HG02798 (cell line): Measurements from ENCODE around the gene TUBA1C.

ENCODE experiments used
- ATAC-seq: cut with Tn5 transposase; IDR thresholded peaks from one replicate; pipeline ENCODE4 v1.9.1; 2021; ENCODE audit warnings: mild to moderate bottlenecking; ENCODE audit not compliant: unreplicated experiment, poor library complexity

Gene TUBA1C

GRCh38 chr12:49264873-49265792 is at the start of gene TUBA1C:
Gene TUBA1C, plus strand, starts transcription at chr12:49265082. Its CDS starts 100 bp downstream, at chr12:49265182.
- ATAC-seq = peak; percentile 87

- no peak for ATAC-seq
Measured at GRCh38 chr12:49219417-49220026, 45.4 kb upstream of the TUBA1C start.

DNA sequence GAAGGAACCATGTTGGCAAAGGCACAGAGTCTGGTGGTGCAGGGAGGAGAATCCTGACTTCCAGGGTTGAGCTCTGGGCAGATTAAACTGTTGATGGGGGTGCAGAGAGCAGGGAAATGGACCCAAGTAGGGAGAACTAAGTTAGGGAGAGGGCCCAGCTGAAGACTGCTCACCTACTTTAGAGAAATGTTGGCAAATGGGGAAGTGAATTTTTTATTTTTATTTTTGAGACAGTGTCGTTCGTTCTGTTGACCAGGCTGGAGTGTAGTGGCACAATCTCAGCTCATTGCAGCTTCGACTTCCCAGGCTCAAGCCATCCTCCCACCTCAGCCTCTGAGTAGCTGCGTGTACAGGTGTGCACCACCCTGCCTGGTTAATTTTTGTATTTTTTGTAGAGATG is 43.9 kb upstream of the TUBA1C start:
- no peak for ATAC-seq

GRCh38 chr12:49223122-49223521 is 41.8 kb upstream of the TUBA1C start:
- no peak for ATAC-seq

DNA sequence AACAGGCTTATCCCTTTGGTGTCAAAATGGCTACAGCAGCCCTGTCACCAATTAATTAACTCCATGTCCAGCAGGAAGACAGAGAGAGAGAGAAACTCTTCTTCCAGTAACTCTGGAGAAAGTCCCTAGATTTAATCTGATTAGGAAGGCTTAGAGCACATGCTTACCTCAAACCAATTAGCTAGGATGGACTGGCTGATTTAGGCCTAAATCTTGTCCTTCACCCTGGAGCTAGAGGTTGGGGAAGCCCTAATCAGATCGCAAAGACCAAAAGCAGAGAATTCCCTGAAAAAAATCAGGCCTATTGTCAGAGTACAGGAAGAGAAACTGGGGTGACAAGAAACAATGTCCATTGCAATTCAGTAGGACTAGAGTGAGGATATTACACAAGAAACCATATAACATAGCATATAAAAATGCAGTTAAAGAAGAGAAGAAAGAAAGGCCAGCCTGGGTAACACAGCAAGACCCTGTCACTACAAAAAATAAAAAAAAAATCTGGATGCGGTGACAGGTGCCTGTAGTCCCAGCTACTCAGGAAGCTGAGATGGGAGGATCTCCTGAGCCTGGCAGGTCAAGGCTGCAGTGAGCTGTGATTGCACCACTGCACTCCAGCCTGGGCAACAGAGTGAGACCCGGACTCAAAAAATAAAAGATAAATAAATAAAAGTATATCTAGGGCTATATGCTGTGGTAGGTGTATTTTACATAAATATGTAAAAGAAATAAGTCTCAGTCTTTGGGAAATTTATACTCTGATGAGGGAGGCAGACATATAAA is 41.1 kb upstream of the TUBA1C start:
- no peak for ATAC-seq

DNA sequence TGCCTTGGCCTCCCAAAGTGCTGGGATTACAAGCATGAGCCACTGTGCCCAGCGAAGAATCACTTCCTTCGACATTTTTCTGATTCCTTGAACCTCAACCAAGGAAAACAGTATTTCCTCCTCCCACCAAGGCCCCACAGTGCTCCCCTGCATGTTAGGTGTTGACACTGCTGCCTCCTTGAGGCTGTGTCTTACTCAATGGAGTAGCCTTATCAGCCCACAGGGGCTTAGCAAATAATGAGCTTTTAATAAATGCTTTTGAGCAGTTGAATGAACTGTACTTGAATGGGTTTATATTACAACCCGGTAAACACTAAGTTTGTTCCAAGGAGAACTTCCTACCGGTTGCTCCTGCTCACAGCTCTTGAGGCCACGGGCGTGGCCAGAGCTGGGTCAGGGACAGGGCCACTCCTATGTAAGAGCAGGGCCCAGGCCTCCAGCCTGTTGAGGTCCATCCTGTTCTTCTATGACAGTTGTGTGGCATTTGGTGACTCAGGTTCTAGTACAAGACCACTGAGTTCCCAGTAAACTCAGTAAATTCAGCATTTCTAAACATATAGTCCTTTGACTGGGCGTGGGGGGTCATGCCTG is 39.2 kb upstream of the TUBA1C start:
- no peak for ATAC-seq

DNA sequence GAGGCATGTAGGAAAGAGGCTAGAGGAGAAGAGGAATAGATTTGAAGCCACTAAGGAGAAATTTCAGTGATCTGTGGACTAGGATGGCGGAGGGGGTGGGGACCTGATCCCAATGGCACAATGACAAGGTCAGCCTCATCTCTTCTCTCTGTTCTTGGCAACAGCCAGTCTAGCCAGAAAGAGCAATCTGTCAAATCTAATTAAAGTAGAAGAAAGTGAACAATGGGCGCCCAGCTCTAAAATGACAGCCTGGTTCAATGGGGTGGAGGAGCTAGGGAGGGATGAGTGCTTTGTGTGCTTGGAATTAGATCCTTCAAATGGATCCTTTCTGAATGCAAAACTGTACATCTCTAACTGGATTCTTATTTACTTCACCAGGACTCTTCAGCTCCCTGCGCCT is 37.2 kb upstream of the TUBA1C start:
- ATAC-seq = no peak

- ATAC-seq = no peak
Measured at GRCh38 chr12:49228653-49229052, 36.2 kb upstream of the TUBA1C start.

- ATAC-seq = no peak
Measured at GRCh38 chr12:49230176-49230804, 34.6 kb upstream of the TUBA1C start.

DNA sequence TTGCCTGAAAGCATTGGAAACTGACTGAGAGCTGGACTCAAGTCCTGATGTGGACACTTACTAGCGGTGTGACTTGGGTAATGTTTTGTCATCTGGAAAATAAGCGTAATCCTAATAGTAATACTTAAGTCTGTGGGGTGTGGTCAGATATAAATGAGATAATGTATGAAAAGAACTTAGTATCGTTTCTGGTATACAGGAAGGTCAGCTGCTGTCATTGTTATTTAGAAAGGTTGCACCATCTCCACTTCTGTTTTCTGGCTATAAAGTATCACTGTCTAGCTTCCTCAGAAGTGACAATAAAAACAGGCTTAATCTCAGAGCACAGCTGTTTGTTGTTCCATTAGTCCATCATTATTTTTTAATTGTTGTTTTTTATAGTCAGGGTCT is 34.1 kb upstream of the TUBA1C start:
- no peak for ATAC-seq

GRCh38 chr12:49231878-49232655 is 32.8 kb upstream of the TUBA1C start:
- no peak for ATAC-seq

GRCh38 chr12:49232940-49233841 is 31.7 kb upstream of the TUBA1C start:
- no peak for ATAC-seq

GRCh38 chr12:49233842-49234526 is 30.9 kb upstream of the TUBA1C start:
- ATAC-seq = no peak

DNA sequence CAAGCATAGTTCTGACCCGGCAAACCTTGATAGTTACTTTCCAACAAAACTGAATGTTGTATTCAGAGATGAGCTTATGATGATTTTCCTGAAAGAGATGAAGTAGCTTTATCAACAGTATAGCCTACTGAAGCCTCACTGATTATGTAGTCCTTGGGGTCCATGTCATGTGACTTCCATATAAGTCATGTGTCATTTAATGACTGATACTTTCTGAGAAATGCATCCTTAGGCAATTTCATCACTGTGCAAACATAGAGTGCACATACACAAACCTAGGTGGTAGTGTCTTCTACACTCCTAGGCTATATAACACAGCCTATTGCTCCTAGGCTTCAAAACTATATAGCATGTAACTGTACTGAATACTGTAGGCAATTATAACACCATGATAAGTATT is 28.5 kb upstream of the TUBA1C start:
- ATAC-seq = no peak

DNA sequence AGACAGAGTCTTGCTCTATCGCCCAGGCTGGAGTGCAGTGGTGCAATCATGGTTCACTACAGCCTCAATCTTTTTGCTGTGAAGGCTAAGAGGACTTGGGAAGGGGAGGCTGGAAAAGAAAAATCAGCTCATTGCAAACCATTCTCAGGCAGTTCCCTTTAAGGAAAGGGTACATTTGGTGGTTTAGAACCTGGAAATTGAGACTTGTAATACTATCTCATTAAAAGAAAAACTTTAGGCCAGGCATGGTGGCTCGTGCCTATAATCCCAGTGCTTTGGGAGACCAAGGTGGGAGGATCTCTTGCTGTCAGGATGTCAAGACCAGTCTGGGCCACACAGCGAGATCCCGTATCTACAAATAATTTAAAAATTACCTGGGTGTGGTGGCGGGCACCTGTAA is 21.3 kb upstream of the TUBA1C start:
- ATAC-seq = no peak

DNA sequence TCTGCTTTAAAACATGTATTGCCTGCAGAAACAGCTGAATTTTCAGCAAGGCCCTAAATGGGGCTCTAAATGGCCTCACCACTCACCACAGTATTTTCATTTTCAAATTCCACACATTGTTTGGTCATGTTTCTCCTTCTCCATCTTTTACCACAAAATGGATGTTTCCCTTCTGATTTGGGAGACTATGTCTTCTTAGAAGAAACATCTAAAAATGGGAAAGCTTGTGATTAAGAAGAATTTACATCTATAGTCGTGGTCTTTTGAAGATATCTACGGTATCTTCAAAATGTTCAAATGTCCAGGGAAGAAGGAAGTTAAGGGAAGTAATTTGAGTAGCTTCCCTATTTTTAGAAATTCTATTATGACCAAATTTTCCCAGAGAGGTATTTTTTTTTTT is 20.7 kb upstream of the TUBA1C start:
- no peak for ATAC-seq

- ATAC-seq = no peak
Measured at GRCh38 chr12:49251357-49251756, 13.5 kb upstream of the TUBA1C start.
